IPS-18c (cell line): ENCODE measurements around the gene PHYKPL.
"Not testable (repeated sequence)": the region's sequence is repeated elsewhere in the genome, so short reads cannot be mapped to it uniquely, and the experiment has no call there.

Source experiments
- H3K4me3 ChIP-seq: 2 replicates; pipeline ENCODE4 v1.7.0; 2013; ENCODE audit warnings: low read depth, mild to moderate bottlenecking, low read length, moderate library complexity; ENCODE audit not compliant: insufficient read depth
- H3K9me3 ChIP-seq: one replicate; pipeline ENCODE4 v1.6.1; 2013; ENCODE audit warnings: mild to moderate bottlenecking, low read length, moderate library complexity; ENCODE audit not compliant: control insufficient read depth, insufficient read depth

PHYKPL gene

GRCh38 chr5:178206166-178207101, 26.2 kb downstream of the PHYKPL start:
- H3K9me3 ChIP-seq, result no peaks in the 10 kb centered on the region

GRCh38 chr5:178205749-178206047, 26.9 kb downstream of the PHYKPL start:
- Histone ChIP-seq H3K9me3 (no peaks in the 10 kb centered on the region), H3K4me3 (peak overlapping the region; percentile 97)

More at GRCh38 chr5:178206166-178207101, 26.2 kb downstream of the PHYKPL start:
- peak overlapping the region; percentile 97 for H3K4me3 ChIP-seq

DNA sequence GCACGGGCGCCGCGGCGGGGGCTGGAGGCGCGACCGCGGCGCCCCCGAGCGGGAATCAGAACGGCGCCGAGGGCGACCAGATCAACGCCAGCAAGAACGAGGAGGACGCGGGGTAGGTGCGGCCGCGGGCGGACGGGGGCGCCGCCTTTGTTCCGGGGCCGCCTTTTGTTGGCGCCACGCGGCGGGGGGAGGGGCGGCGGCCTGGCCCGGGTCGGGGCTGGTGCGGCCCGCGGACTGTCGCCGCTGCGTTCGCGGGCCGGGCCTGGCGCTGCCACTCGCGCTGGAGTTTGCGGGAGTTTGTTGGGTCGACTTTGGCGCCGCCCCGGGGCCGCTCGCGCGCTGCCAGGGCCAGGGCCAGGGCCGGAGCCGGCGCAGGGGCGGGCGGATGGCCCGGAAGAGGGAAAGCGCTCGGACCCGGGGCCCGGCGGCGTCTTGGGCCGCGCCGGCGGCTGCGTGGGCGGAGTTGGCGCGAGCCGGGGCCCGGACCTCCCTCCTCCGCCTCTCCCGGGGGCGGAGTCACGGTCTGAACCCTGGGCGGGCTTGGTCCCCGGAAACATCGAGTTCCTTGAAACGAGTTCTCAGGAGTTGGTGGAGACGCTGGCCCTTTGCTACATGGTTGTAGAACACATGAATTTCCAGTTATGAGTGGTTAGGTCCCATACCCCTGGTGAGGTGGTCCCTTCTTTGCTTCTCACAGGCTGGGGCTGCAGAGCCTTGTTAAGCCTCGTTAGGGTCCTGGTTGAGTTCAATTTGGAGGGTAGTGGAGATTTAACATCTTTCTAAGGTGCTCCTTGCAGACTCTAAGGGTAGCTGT, 27.5 kb downstream of the PHYKPL start:
- Histone ChIP-seq H3K4me3 (peak overlapping the region; percentile 97), H3K9me3 (no peaks in the 10 kb centered on the region)

DNA sequence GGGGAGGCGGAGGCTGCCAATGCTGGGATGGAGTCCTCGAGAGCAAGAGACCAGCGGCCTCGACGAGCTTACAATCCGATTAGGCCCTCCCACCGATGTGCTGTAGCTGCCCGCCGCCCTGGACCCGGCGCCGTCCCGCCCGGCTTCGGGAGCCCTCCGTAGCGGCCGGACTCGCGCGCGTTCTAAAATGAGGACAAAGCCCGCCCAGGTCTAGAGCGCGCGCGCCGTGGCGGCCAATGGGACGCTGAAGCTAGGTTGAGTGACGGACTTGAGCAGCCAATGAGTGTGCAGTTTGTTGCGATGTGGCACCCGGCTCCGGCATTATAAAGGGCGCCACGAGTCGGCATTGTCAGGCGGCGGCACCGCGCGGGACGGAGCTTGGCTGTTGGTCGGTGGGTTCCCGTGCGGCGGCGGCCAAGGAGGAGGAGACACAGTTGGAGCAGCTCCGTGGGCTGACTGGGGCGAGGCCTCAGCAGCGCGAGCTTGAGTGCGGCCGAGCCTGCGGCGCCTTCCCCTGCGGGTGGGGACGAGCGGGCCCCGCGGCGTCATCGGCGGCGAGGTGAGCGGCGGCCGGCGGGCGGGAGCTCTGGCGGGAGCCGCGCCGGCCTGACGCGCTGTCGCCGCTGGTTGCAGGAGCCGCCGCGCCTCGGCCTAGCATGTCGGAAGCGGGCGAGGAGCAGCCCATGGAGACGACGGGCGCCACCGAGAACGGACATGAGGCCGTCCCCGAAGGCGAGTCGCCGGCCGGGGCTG, 28.2 kb downstream of the PHYKPL start, which contains the start of gene HNRNPAB:
Gene HNRNPAB (plus strand): TSS at position 352 of the 753 bp plus-strand sequence. CDS start 305 bp downstream, at position 657.
- H3K4me3 ChIP-seq, result peak within 1 kb of the TSS; percentile 97
- no peaks in the 10 kb centered on the region for H3K9me3 ChIP-seq

DNA sequence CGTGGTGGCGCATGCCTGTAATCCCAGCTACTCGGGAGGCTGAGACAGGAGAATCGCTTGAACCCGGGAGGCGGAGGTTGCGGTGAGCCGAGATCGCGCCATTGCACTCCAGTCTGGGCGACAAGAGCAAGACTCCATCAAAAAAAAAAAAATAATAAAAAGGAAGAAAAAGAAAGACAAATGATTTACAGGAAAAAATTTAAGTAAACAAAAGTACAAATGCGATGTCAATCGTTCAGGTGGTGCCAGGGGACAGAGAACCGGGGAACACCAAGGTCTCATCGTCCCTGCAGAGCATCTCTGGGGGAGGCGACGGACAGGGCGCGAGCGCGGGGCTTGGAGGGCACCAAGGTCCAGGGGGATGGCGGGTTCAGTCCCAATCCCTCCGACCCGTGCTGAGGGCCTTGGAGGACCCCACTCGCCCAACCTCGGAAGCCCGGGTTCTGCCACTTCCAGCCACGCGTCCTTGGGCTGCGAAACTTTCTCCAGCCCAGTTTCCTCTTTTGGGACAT, 28.9 kb downstream of the PHYKPL start:
- H3K4me3 ChIP-seq, result peak overlapping the region; percentile 97
- H3K9me3 ChIP-seq, result no peaks in the 10 kb centered on the region

- H3K4me3 ChIP-seq, result no peak overlapping the region
- H3K9me3 ChIP-seq, result no peaks in the 10 kb centered on the region
Observed at GRCh38 chr5:178202541-178202940, 30.1 kb downstream of the PHYKPL start.

- Histone ChIP-seq H3K9me3 (no peaks in the 10 kb centered on the region), H3K4me3 (no peak overlapping the region)
Observed at GRCh38 chr5:178201927-178202235, 30.7 kb downstream of the PHYKPL start.

DNA sequence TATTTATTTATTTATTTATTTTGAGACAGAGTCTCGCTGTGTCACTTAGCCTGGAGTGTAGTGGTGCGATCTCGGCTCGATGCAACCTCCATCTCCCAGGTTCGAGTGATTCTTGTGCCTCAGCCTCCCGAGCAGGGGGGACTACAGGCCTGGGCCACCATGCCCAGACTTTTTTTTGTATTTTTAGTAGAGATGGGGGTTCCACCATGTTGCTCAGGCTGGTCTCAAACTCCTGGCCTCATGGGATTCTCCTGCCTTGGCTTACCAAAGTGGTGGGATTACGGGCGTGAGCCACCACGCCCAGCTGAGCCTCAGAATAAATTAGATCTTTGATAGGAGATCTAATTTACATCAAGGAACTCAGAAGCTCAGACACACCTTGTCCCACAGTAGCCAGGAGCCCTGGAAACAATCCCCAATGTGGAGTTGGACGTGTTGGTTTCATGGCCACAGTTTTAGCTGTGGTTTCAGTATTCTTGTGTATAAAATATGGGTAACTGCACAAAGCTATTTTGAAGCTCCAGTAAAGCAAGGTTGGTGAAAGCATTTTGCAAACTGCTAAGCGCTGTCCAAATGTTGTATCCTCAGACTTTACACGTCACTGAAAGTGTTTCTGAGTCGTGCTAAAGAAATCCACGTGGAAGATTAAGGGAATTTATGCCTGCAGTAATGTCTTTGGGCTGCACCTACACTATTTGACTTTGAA, 31.2 kb downstream of the PHYKPL start:
- no peaks in the 10 kb centered on the region for H3K9me3 ChIP-seq
- H3K4me3 ChIP-seq, result no peak overlapping the region

GRCh38 chr5:178199581-178200434, 32.8 kb downstream of the PHYKPL start:
- Histone ChIP-seq H3K4me3 (no peak overlapping the region), H3K9me3 (no peaks in the 10 kb centered on the region)

DNA sequence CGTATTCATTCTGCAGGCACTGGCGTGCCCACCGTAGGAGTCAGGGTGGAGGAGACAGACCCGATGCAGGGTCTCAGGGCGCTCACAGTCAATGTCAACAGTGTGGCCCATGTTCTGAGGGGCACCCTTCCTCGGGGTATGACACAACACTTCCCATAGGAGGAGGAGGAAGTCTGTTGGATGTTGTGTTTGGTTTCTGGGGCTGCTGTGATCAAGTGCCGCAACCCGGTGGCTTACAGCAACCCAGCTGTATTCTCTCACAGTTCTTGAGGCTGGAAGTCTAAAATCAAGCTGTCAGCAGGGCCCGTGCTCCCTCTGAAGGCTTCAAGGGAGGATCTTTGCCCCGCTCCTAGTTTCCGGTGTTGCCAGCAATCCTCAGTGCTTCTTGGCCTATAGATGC, 33.9 kb downstream of the PHYKPL start:
- Histone ChIP-seq H3K4me3 (no peak overlapping the region), H3K9me3 (no peaks in the 10 kb centered on the region)

GRCh38 chr5:178198151-178198550, 34.5 kb downstream of the PHYKPL start:
- not testable (repeated sequence) for H3K4me3 ChIP-seq, H3K9me3 ChIP-seq

- no peak overlapping the region for H3K4me3 ChIP-seq
- H3K9me3 ChIP-seq, result peaks cover 4% of the 10 kb centered on the region
Observed at GRCh38 chr5:178196986-178197385, 35.6 kb downstream of the PHYKPL start.

GRCh38 chr5:178196281-178196812, 36.3 kb downstream of the PHYKPL start:
- peaks cover 4% of the 10 kb centered on the region for H3K9me3 ChIP-seq
- no peak overlapping the region for H3K4me3 ChIP-seq

DNA sequence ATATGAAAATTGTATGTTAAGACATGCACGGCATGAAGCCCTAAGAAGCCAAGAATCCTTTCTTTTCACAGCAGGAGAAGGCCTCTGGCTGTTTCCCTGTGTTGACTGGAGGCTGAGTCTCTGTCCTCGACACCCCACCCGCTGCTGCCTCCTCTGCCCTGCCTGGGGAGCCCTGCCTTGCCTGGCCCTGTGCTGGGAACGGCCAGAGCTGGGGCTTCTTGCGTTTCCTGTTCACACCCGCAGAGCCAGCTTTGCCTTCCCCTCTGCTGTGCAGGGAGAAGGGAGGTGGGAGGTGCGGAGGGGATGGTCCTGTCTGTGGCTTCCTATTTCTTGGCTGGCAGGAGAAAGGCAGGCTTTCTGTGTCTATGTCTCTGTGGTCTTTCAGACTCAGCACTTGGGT, 38.6 kb downstream of the PHYKPL start:
- H3K4me3 ChIP-seq, result no peak overlapping the region
- peaks cover 4% of the 10 kb centered on the region for H3K9me3 ChIP-seq

GRCh38 chr5:178193251-178193809, 39.3 kb downstream of the PHYKPL start:
- peaks cover 4% of the 10 kb centered on the region for H3K9me3 ChIP-seq

More at GRCh38 chr5:178193251-178193809, 39.3 kb downstream of the PHYKPL start:
- no peak overlapping the region for H3K4me3 ChIP-seq
